MCF 10A (cell line): ENCODE measurements around the gene UACA. TPM values are rescaled to one million over a fixed set of nuclear protein-coding genes. Genes with fewer than 3 reads are reported as not detected.
A peak's percentile ranks its signal among the peaks of the same experiment; 100 is the strongest.

Experiments used
- BruUV-seq: library from RNA; stranded (reverse); fragments of 400-500 nt; replicated peaks from 2 replicates; lab custom pipeline; 2021; lab: Mats Ljungman, UMichigan
- CTCF ChIA-PET: fragments of 300-600 bp; sonication (Branson Sonifier 250); formaldehyde crosslinking; extraction: SDS; loops from one replicate; lab custom pipeline; 2021; ENCODE audit warnings: antibody characterized with exemption, inconsistent platforms; lab: Yijun Ruan, JAX
- POLR2A ChIA-PET: fragments of 300-600, 350-650 bp; sonication (Branson Sonifier 250); formaldehyde crosslinking; extraction: SDS; loops from one replicate; lab custom pipeline; 2020; ENCODE audit warnings: antibody characterized with exemption, inconsistent platforms; lab: Yijun Ruan, JAX
- DNase-seq: peaks from one replicate; pipeline ENCODE4 v3.0.0-alpha.2; 2018; ENCODE audit not compliant: unreplicated experiment
- H3K27ac Mint-ChIP-seq: one replicate; pipeline ENCODE4 v1.8.0; 2022; ENCODE audit warnings: mild to moderate bottlenecking, low read depth, mixed read lengths; ENCODE audit not compliant: unreplicated experiment
- H3K27me3 Mint-ChIP-seq: one replicate; pipeline ENCODE4 v1.8.0; 2022; ENCODE audit warnings: mixed read lengths; ENCODE audit not compliant: insufficient read depth, unreplicated experiment
- H3K36me3 Mint-ChIP-seq: one replicate; pipeline ENCODE4 v1.8.0; 2022; ENCODE audit warnings: mild to moderate bottlenecking, moderate library complexity, mixed read lengths; ENCODE audit not compliant: insufficient read depth, unreplicated experiment
- H3K4me1 Mint-ChIP-seq: one replicate; pipeline ENCODE4 v1.8.0; 2022; ENCODE audit warnings: mixed read lengths; ENCODE audit not compliant: insufficient read depth, unreplicated experiment
- H3K4me3 Mint-ChIP-seq: one replicate; pipeline ENCODE4 v1.8.0; 2022; ENCODE audit warnings: mild to moderate bottlenecking, moderate library complexity, mixed read lengths; ENCODE audit not compliant: unreplicated experiment
- H3K9me3 Mint-ChIP-seq: one replicate; pipeline ENCODE4 v1.8.0; 2022; ENCODE audit warnings: mixed read lengths; ENCODE audit not compliant: unreplicated experiment
- intact Hi-C: fragments of 100-400 bp; cut with micrococcal nuclease; formaldehyde crosslinking; loops from 2 replicates; pipeline ENCODE4 v1.14.1; 2022
- total RNA-seq: library from RNA; stranded (reverse); gene quantifications from 2 replicates; pipeline ENCODE4 v1.2.3, GENCODE V29; 2022
- TF ChIP-seq, protein P1 (sequence below): fragments of 200-600 bp; IDR thresholded peaks from one replicate; pipeline ENCODE4 v1.8.0; 2022; ENCODE audit warnings: antibody characterized with exemption, mild to moderate bottlenecking; ENCODE audit not compliant: unreplicated experiment

The UACA gene
- total RNA-seq, 1 experiment from 2014 or later = 37.0 TPM

DNA sequence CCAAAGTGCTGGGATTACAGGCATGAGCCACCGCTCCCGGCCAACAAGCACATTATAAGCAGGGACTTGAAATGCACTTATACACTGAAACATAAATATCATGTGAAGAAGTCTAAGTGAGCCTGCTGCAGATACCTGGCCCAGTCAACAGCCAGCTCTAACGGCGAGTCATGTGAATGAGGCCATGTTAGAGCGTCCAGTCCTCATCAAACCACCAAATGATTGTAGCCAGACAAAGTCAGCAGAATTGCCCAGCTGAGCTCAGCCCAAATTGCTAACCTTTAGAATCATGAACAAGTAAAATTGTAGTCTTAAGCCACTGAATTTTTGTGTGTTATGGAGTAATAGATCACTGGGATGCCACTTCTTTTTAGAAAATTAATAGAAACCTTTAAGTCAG lies 37.8 kb upstream of the UACA start:
- Mint-ChIP-seq H3K9me3 (no peaks in the 10 kb centered on the region), H3K27me3 (no peaks in the 10 kb centered on the region), H3K4me3 (no peak overlapping the region), H3K36me3 (no peaks in the 10 kb centered on the region), H3K27ac (peak overlapping the region; percentile 82), H3K4me1 (peaks cover 17% of the 10 kb centered on the region)
- intact Hi-C loops = no loop called here
- BruUV-seq = no TSS peak
- no peak for DNase-seq
- ChIA-PET POLR2A (interaction anchor here (0.7 to 1.3 kb wide), 2 partner anchors 18 to 87 kb away, joined by 3 to 4 read pairs; no protein-coding TSS in a partner anchor), CTCF (interaction anchor here (0.6 to 2.0 kb wide), 3 partner anchors 11 to 84 kb away, joined by 3 to 27 read pairs (median 3); no protein-coding TSS in a partner anchor)
- TF ChIP-seq, protein P1, sequence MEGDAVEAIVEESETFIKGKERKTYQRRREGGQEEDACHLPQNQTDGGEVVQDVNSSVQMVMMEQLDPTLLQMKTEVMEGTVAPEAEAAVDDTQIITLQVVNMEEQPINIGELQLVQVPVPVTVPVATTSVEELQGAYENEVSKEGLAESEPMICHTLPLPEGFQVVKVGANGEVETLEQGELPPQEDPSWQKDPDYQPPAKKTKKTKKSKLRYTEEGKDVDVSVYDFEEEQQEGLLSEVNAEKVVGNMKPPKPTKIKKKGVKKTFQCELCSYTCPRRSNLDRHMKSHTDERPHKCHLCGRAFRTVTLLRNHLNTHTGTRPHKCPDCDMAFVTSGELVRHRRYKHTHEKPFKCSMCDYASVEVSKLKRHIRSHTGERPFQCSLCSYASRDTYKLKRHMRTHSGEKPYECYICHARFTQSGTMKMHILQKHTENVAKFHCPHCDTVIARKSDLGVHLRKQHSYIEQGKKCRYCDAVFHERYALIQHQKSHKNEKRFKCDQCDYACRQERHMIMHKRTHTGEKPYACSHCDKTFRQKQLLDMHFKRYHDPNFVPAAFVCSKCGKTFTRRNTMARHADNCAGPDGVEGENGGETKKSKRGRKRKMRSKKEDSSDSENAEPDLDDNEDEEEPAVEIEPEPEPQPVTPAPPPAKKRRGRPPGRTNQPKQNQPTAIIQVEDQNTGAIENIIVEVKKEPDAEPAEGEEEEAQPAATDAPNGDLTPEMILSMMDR = no peak

DNA sequence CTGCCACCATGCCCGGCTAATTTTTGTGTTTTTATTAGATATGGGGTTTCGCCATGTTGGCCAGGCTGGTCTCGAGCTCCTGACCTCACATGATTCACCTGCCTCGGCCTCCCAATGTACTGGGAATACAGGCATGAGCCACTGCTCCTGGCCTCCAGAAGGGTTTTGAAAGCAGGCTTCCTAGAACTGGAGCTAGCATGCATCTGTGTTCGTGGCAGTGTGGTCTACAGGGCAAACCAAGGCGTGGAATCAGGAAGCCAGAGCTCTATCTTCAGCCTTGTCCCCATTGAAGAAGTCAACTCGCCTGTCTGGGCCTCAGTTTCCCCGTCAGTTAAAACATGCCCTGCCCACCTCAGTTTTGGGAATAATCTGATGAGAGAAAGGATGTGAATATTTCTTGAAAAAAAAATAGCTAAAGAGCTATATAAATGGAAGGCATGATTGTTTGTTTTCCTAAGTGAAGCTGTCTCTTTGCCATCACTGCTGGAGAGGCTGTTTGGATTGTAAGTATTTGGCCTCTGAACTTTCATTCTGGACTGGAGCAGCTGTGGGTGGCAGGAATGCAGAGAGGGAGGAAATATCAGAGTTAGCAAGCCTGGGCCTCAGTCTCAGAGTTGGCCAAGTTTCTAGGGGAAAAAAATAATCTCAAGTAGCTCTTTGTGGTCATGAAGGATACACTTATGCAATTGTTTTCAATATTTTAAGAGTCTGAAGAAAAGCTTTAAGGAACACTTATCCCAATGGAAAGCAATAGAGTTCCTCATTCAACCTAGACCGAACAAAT lies 36.5 kb upstream of the UACA start:
- TF ChIP-seq, protein P1 = no peak
- Mint-ChIP-seq H3K9me3 (no peaks in the 10 kb centered on the region), H3K4me3 (no peak overlapping the region), H3K27ac (peak overlapping the region; percentile 82), H3K4me1 (peaks cover 24% of the 10 kb centered on the region), H3K36me3 (no peaks in the 10 kb centered on the region), H3K27me3 (no peaks in the 10 kb centered on the region)
- no TSS peak for BruUV-seq
- intact Hi-C loops = loop anchor here (5.0 kb wide), 1 partner anchor 38 kb away; the partner anchor contains the start of gene UACA
- DNase-seq = peak; percentile 75
- CTCF ChIA-PET = interaction anchor here (0.6 to 2.0 kb wide), 4 partner anchors 10 to 57 kb away, joined by 3 to 27 read pairs (median 7); no protein-coding TSS in a partner anchor
- POLR2A ChIA-PET = interaction anchor here (0.6 to 1.4 kb wide), 7 partner anchors 9 to 86 kb away, joined by 3 to 8 read pairs (median 4); partner anchors contain the start of gene UACA

GRCh38 chr15:70797464-70797863 lies 34.1 kb upstream of the UACA start:
- ChIA-PET CTCF (interaction anchor here (0.8 kb wide), 1 partner anchor 14 kb away, joined by 4 read pairs; no protein-coding TSS in a partner anchor), POLR2A (interaction anchor here (0.5 to 1.8 kb wide), 2 partner anchors 34 to 82 kb away, joined by 3 to 9 read pairs; partner anchors contain the start of gene UACA)
- BruUV-seq = no TSS peak
- DNase-seq = no peak
- TF ChIP-seq, protein P1 = no peak
- peaks cover 29% of the 10 kb centered on the region for H3K4me1 Mint-ChIP-seq
- H3K4me3 Mint-ChIP-seq = no peak overlapping the region
- peaks cover 5% of the 10 kb centered on the region for H3K9me3 Mint-ChIP-seq
- H3K36me3 Mint-ChIP-seq = no peaks in the 10 kb centered on the region
- H3K27me3 Mint-ChIP-seq = no peaks in the 10 kb centered on the region
- intact Hi-C loops = loop anchor here (5.0 kb wide), 1 partner anchor 35 kb away; the partner anchor contains the start of gene UACA
- H3K27ac Mint-ChIP-seq = no peak overlapping the region
